ENCODE data around the gene CCDC97.

DNA sequence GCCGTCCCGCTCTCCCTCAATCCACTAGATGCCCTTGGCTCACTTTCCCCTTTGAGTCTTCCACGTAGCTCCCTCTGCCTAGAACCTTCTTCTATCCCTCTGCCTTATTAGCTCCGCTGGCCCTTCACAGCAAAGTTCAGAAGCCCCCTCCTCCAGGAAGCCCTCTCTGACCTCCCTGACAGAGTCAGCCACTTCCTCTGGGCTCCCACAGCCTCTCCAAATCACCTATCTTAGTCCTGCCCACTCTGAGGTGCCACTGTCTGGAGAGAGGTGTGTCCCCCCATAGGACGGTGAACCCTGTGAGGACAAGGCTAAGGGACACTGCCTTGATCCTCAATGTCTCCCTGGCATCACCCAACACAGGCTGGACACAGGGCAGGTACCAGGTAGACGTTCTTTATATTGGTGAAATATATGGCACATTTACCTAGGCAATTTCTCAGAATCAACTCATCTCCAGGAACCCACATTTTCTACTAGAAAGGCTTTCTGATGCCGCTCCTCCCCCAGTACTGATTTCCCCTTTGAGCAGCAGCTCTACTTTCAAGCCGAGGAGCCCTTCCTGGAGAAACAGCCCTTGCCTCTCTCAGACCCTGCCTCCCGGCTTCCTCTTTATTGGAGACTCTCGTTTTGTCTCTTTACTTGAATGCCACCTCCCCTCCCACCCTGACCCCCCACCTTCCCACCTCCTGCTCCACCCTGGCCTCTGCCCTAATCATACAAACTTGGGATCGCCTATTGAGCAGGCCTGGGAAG is 47.2 kb downstream of the CCDC97 start:
- TF ChIP-seq POLR2A (IDR thresholded peaks at IDR 0.05): no peak
- TF ChIP-seq, protein P1, sequence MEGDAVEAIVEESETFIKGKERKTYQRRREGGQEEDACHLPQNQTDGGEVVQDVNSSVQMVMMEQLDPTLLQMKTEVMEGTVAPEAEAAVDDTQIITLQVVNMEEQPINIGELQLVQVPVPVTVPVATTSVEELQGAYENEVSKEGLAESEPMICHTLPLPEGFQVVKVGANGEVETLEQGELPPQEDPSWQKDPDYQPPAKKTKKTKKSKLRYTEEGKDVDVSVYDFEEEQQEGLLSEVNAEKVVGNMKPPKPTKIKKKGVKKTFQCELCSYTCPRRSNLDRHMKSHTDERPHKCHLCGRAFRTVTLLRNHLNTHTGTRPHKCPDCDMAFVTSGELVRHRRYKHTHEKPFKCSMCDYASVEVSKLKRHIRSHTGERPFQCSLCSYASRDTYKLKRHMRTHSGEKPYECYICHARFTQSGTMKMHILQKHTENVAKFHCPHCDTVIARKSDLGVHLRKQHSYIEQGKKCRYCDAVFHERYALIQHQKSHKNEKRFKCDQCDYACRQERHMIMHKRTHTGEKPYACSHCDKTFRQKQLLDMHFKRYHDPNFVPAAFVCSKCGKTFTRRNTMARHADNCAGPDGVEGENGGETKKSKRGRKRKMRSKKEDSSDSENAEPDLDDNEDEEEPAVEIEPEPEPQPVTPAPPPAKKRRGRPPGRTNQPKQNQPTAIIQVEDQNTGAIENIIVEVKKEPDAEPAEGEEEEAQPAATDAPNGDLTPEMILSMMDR (IDR thresholded peaks at IDR 0.05): no peak

Data from heart left ventricle (tissue), 13 donors.